Chondrocyte (in vitro differentiated cells): Measurements from ENCODE around the gene PRR14L. TPM values are rescaled to one million over a fixed set of nuclear protein-coding genes. Genes with fewer than 3 reads are reported as not detected.

ENCODE experiments used
- DNase-seq: peaks from one replicate; pipeline ENCODE4 v3.0.0; 2021; ENCODE audit warnings: mixed read lengths, low spot score
- H3K27ac Mint-ChIP-seq: one replicate; pipeline ENCODE4 v1.8.0; 2021; ENCODE audit warnings: mild to moderate bottlenecking, moderate library complexity, mixed read lengths; ENCODE audit not compliant: unreplicated experiment
- H3K27me3 Mint-ChIP-seq: 2 replicates; pipeline ENCODE4 v1.8.0; 2021; ENCODE audit warnings: low read depth, mixed read lengths
- H3K36me3 Mint-ChIP-seq: 2 replicates; pipeline ENCODE4 v1.8.0; 2021; ENCODE audit warnings: low read depth, mixed read lengths
- H3K4me1 Mint-ChIP-seq: 2 replicates; pipeline ENCODE4 v1.8.0; 2021; ENCODE audit warnings: low read depth, mild to moderate bottlenecking, mixed read lengths
- H3K4me3 Mint-ChIP-seq: one replicate; pipeline ENCODE4 v1.8.0; 2021; ENCODE audit warnings: mild to moderate bottlenecking, moderate library complexity, mixed read lengths; ENCODE audit not compliant: unreplicated experiment
- H3K9me3 Mint-ChIP-seq: 2 replicates; pipeline ENCODE4 v1.8.0; 2021; ENCODE audit warnings: low read depth, mixed read lengths
- total RNA-seq: library from RNA; stranded (reverse); gene quantifications from 3 replicates; pipeline ENCODE4 v1.2.1, GENCODE V29; 2021
- TF ChIP-seq, protein P1 (sequence below): fragments of 200-600 bp; sonication (generic); IDR thresholded peaks from 2 replicates; pipeline ENCODE4 v1.5.0; 2021; ENCODE audit warnings: antibody characterized with exemption, mild to moderate bottlenecking, moderate library complexity

PRR14L gene
- total RNA-seq, 1 donor from 2014 or later, result 49.1 TPM

DNA sequence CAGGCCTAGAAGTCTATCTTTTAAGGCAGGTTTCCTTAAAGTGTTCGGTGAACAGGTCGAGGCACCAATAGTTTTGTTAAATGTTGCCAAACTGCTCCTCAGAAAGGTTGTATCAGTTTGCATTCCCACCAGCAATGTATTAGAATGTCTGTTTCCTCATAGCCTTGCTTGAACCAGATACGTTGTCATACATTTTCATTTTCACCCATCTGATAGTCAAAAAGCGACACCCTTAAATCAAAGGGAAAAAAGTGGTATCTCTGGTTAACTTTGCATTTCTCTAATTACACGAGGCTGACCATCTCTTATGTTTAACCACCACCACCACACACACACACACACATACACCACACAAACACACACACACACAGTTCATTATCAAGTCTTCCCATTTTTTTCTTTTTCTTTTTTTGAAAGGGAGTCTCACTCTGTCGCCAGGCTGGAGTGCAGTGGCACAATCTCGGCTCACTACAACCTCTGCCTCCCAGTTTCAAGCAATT is 16.3 kb downstream of the PRR14L start:
- Mint-ChIP-seq H3K4me1 (peaks cover 15% of the 10 kb centered on the region), H3K27ac (no peak overlapping the region), H3K9me3 (no peaks in the 10 kb centered on the region), H3K27me3 (no peaks in the 10 kb centered on the region), H3K4me3 (no peak overlapping the region), H3K36me3 (peaks cover 5% of the 10 kb centered on the region)
- no peak for DNase-seq
- TF ChIP-seq, protein P1, sequence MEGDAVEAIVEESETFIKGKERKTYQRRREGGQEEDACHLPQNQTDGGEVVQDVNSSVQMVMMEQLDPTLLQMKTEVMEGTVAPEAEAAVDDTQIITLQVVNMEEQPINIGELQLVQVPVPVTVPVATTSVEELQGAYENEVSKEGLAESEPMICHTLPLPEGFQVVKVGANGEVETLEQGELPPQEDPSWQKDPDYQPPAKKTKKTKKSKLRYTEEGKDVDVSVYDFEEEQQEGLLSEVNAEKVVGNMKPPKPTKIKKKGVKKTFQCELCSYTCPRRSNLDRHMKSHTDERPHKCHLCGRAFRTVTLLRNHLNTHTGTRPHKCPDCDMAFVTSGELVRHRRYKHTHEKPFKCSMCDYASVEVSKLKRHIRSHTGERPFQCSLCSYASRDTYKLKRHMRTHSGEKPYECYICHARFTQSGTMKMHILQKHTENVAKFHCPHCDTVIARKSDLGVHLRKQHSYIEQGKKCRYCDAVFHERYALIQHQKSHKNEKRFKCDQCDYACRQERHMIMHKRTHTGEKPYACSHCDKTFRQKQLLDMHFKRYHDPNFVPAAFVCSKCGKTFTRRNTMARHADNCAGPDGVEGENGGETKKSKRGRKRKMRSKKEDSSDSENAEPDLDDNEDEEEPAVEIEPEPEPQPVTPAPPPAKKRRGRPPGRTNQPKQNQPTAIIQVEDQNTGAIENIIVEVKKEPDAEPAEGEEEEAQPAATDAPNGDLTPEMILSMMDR, result no peak

- H3K4me1 Mint-ChIP-seq, result peaks cover 11% of the 10 kb centered on the region
- H3K36me3 Mint-ChIP-seq, result peaks cover 5% of the 10 kb centered on the region
- H3K27me3 Mint-ChIP-seq, result no peaks in the 10 kb centered on the region
- H3K27ac Mint-ChIP-seq, result no peak overlapping the region
- H3K9me3 Mint-ChIP-seq, result no peaks in the 10 kb centered on the region
- TF ChIP-seq, protein P1, result no peak
- no peak for DNase-seq
- no peak overlapping the region for H3K4me3 Mint-ChIP-seq
Observed at GRCh38 chr22:31732089-31732829, 17.7 kb downstream of the PRR14L start.

GRCh38 chr22:31730344-31730711 is 19.6 kb downstream of the PRR14L start:
- no peak overlapping the region for H3K4me3 Mint-ChIP-seq
- TF ChIP-seq, protein P1, result peak; percentile 40
- H3K27me3 Mint-ChIP-seq, result no peaks in the 10 kb centered on the region
- no peaks in the 10 kb centered on the region for H3K9me3 Mint-ChIP-seq
- H3K4me1 Mint-ChIP-seq, result peaks cover 11% of the 10 kb centered on the region
- no peak for DNase-seq
- no peak overlapping the region for H3K27ac Mint-ChIP-seq
- H3K36me3 Mint-ChIP-seq, result peaks cover 5% of the 10 kb centered on the region

DNA sequence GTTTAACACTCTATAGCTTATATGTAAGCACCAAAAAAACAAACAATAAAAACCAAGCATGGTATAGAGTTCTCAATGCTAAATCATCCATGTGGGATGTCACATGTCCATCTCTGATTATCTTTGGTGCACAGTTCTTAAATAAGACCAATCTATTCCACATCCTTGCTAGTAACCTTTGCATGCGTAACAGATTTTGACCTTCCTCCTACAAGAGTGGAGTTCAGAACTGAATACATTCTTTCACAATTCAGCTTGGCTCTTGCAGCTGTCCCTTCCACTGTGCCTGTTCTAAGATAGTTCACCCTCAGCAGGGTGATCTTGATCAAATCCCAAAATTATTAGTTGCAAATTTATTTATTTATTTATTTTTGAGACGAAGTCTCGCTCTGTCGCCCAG is 21.1 kb downstream of the PRR14L start:
- H3K4me1 Mint-ChIP-seq, result peaks cover 3% of the 10 kb centered on the region
- peaks cover 2% of the 10 kb centered on the region for H3K36me3 Mint-ChIP-seq
- H3K4me3 Mint-ChIP-seq, result no peak overlapping the region
- no peaks in the 10 kb centered on the region for H3K9me3 Mint-ChIP-seq
- no peak overlapping the region for H3K27ac Mint-ChIP-seq
- TF ChIP-seq, protein P1, result no peak
- H3K27me3 Mint-ChIP-seq, result no peaks in the 10 kb centered on the region
- DNase-seq, result no peak

DNA sequence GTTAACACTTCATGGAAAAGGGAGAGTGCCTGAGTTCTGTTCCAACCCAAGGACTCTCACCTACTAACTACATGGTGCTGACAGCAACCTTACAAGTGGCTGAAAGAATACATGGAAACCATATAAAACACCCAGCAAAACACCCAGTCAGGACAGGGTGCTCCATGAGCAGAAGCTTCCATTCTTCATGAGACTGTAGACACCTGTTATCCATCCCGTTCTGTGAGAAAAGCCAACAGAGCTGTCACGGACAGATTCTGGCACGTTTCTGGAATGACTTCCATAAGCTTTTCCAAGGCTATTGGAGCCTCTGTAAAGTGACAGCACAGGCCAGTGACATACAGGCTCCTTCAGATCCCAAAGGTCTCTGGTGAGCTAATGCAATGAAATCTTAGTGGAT is 23.2 kb downstream of the PRR14L start:
- Mint-ChIP-seq H3K36me3 (peaks cover 2% of the 10 kb centered on the region), H3K9me3 (no peaks in the 10 kb centered on the region), H3K4me3 (no peak overlapping the region), H3K27me3 (no peaks in the 10 kb centered on the region), H3K4me1 (peaks cover 3% of the 10 kb centered on the region), H3K27ac (no peak overlapping the region)
- TF ChIP-seq, protein P1, result no peak
- no peak for DNase-seq
